GM12891 (cell line): ENCODE results near the gene PRF1.

ENCODE experiments used
- DNase-seq: peaks from one replicate; pipeline ENCODE4 v3.0.0; 2011; ENCODE audit warnings: low spot score; ENCODE audit not compliant: insufficient read length
- FAIRE-seq: peaks from 2 replicates; lab custom pipeline; 2011; peaks lifted over from hg19 to GRCh38; lab: Jason Lieb, UNC
- PAX5 ChIP-seq: IDR thresholded peaks from 2 replicates; pipeline ENCODE4 v1.6.1; 2011; ENCODE audit warnings: low read length, moderate library complexity, mild to moderate bottlenecking; ENCODE audit not compliant: insufficient read depth, severe bottlenecking
- POLR2A ChIP-seq: IDR thresholded peaks from 2 replicates; pipeline ENCODE4 v1.6.1; 2011; ENCODE audit warnings: low read depth, low read length, control low read depth
- POLR2AphosphoS5 ChIP-seq: IDR thresholded peaks from 2 replicates; pipeline ENCODE4 v1.6.1; 2011; ENCODE audit warnings: low read depth, low read length, control low read depth
- POU2F2 ChIP-seq: IDR thresholded peaks from 2 replicates; pipeline ENCODE4 v1.6.1; 2011; ENCODE audit warnings: low read depth, mild to moderate bottlenecking, control low read depth, low read length, moderate library complexity
- SPI1 ChIP-seq: IDR thresholded peaks from 2 replicates; pipeline ENCODE4 v1.6.1; 2011; ENCODE audit warnings: low read depth, low read length, control low read depth
- TAF1 ChIP-seq: IDR thresholded peaks from 2 replicates; pipeline ENCODE4 v1.6.1; 2011; ENCODE audit warnings: low read depth, low read length, control low read depth

PRF1 gene

GRCh38 chr10:70561558-70561957 lies 41.0 kb downstream of the PRF1 start:
- DNase-seq: no peak
- TF ChIP-seq SPI1 (no peak), TAF1 (no peak), POU2F2 (no peak), POLR2AphosphoS5 (no peak), POLR2A (no peak)
- FAIRE-seq: no peak

GRCh38 chr10:70561070-70561469 lies 41.5 kb downstream of the PRF1 start:
- DNase-seq: no peak
- no peak for FAIRE-seq
- no peak for TF ChIP-seq POLR2A

- no peak for FAIRE-seq
- TF ChIP-seq POU2F2 (no peak), PAX5 (no peak), TAF1 (no peak), SPI1 (no peak), POLR2AphosphoS5 (no peak), POLR2A (no peak)
- DNase-seq: no peak
Measured at GRCh38 chr10:70560511-70560941, 42.0 kb downstream of the PRF1 start.

- DNase-seq: no peak
- no peak for FAIRE-seq
- TF ChIP-seq POLR2A (no peak), SPI1 (no peak), POLR2AphosphoS5 (no peak), TAF1 (no peak), POU2F2 (no peak)
Measured at GRCh38 chr10:70559861-70560260, 42.7 kb downstream of the PRF1 start.

GRCh38 chr10:70558871-70559810 lies 43.4 kb downstream of the PRF1 start:
- TF ChIP-seq SPI1 (no peak), POLR2A (no peak)
- FAIRE-seq (peak; percentile 65), DNase-seq (peak; percentile 70)

- TF ChIP-seq PAX5 (no peak), POLR2AphosphoS5 (no peak), POLR2A (no peak), TAF1 (no peak), SPI1 (no peak), POU2F2 (no peak)
- DNase-seq (no peak), FAIRE-seq (peak; percentile 5)
Measured at GRCh38 chr10:70558295-70558694, 44.2 kb downstream of the PRF1 start.

GRCh38 chr10:70557876-70558275 lies 44.7 kb downstream of the PRF1 start:
- DNase-seq (no peak), FAIRE-seq (no peak)
- no peak for TF ChIP-seq POU2F2
- no peak for TF ChIP-seq SPI1
- TF ChIP-seq TAF1: no peak
- TF ChIP-seq PAX5: no peak
- TF ChIP-seq POLR2A: no peak
- no peak for TF ChIP-seq POLR2AphosphoS5

- DNase-seq: no peak
- peak; percentile 20 for FAIRE-seq
- TF ChIP-seq PAX5 (no peak), POU2F2 (no peak), POLR2AphosphoS5 (no peak), SPI1 (no peak), TAF1 (no peak), POLR2A (no peak)
Measured at GRCh38 chr10:70557086-70557845, 45.3 kb downstream of the PRF1 start.

GRCh38 chr10:70555371-70555770 lies 47.2 kb downstream of the PRF1 start:
- TF ChIP-seq POLR2AphosphoS5: no peak
- TF ChIP-seq TAF1: no peak
- no peak for TF ChIP-seq PAX5
- no peak for TF ChIP-seq POU2F2
- TF ChIP-seq POLR2A: no peak
- TF ChIP-seq SPI1: no peak
- DNase-seq (no peak), FAIRE-seq (no peak)

- DNase-seq: no peak
- no peak for TF ChIP-seq POLR2AphosphoS5
- no peak for TF ChIP-seq SPI1
- TF ChIP-seq POU2F2: no peak
- TF ChIP-seq PAX5: no peak
- no peak for TF ChIP-seq TAF1
- TF ChIP-seq POLR2A: no peak
- no peak for FAIRE-seq
Measured at GRCh38 chr10:70552586-70552985, 50.0 kb downstream of the PRF1 start.
